COLO829 (cell line): ENCODE results near the gene ATG101.

Experiments
- DNase-seq: peaks from one replicate; pipeline ENCODE4 v3.0.0; 2012; ENCODE audit warnings: low spot score

Gene ATG101

GRCh38 chr12:52079576-52080402 lies 10.0 kb downstream of the ATG101 start, which contains the start of gene SMIM41:
SMIM41 (plus strand) TSS chr12:52079704; CDS start chr12:52079780, 76 bp downstream.
- DNase-seq = no peak

- no peak for DNase-seq
Observed at GRCh38 chr12:52080403-52081251, 10.8 kb downstream of the ATG101 start.

GRCh38 chr12:52081263-52081733 lies 11.5 kb downstream of the ATG101 start:
- DNase-seq = no peak

GRCh38 chr12:52082026-52082668 lies 12.4 kb downstream of the ATG101 start:
- no peak for DNase-seq

- DNase-seq = no peak
Observed at GRCh38 chr12:52082669-52082987, 12.8 kb downstream of the ATG101 start.

GRCh38 chr12:52082988-52083637 lies 13.3 kb downstream of the ATG101 start:
- peak; percentile 63 for DNase-seq

GRCh38 chr12:52083638-52083996 lies 13.8 kb downstream of the ATG101 start:
- DNase-seq = no peak

GRCh38 chr12:52084491-52085231 lies 14.9 kb downstream of the ATG101 start:
- DNase-seq = no peak

- no peak for DNase-seq
Observed at GRCh38 chr12:52085682-52086180, 16.0 kb downstream of the ATG101 start.

- peak; percentile 50 for DNase-seq
Observed at GRCh38 chr12:52086366-52086765, 16.6 kb downstream of the ATG101 start.

- no peak for DNase-seq
Observed at GRCh38 chr12:52086944-52087835, 17.4 kb downstream of the ATG101 start.

GRCh38 chr12:52087961-52088820 lies 18.4 kb downstream of the ATG101 start:
- DNase-seq = no peak

GRCh38 chr12:52089491-52089890 lies 19.7 kb downstream of the ATG101 start:
- DNase-seq = no peak

GRCh38 chr12:52090291-52090690 lies 20.5 kb downstream of the ATG101 start:
- DNase-seq = no peak

GRCh38 chr12:52091061-52091460 lies 21.3 kb downstream of the ATG101 start:
- DNase-seq = no peak

GRCh38 chr12:52091869-52092268 lies 22.1 kb downstream of the ATG101 start:
- DNase-seq = no peak

- DNase-seq = no peak
Observed at GRCh38 chr12:52093346-52093745, 23.6 kb downstream of the ATG101 start.

- DNase-seq = no peak
Observed at GRCh38 chr12:52096332-52097044, 26.7 kb downstream of the ATG101 start.
